C4-2B (cell line): Measurements from ENCODE around the gene SELENOF.

ENCODE experiments used
- H3K27ac ChIP-seq: fragments of 450-650 bp; 2 replicates; pipeline ENCODE4 v1.5.1; 2017
- CTCF ChIP-seq: fragments of 450-650 bp; conservative IDR thresholded peaks from 2 replicates; pipeline ENCODE4 v1.5.1; 2017; ENCODE audit warnings: mild to moderate bottlenecking
- ZFX ChIP-seq: fragments of 450-650 bp; IDR thresholded peaks from 2 replicates; pipeline ENCODE4 v1.6.1; 2017

SELENOF gene

GRCh38 chr1:86922445-86922844, 8.5 kb upstream of the SELENOF start:
- no peak for TF ChIP-seq CTCF
- no peak for TF ChIP-seq ZFX
- no peak overlapping the region for H3K27ac ChIP-seq

DNA sequence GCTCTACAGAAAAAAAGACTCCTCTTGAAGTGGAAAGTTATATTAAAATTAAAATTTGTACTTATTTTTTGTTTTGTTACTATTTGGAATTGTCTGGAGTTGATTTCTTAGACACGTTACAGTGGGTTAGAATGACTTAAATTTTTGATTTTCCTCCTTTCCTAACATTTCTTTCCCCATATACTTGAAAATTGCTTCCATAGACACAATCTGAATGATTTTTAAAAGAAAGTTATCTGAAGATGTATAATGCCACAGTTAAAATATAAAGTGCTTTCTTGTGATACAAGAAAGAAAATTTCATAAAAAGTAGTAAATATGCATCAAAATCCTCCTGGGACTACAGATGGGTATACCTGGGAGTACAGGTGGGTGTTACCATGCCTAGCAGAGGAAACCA, 2.8 kb upstream of the SELENOF start:
- TF ChIP-seq CTCF, result no peak
- TF ChIP-seq ZFX, result no peak
- no peak overlapping the region for H3K27ac ChIP-seq

DNA sequence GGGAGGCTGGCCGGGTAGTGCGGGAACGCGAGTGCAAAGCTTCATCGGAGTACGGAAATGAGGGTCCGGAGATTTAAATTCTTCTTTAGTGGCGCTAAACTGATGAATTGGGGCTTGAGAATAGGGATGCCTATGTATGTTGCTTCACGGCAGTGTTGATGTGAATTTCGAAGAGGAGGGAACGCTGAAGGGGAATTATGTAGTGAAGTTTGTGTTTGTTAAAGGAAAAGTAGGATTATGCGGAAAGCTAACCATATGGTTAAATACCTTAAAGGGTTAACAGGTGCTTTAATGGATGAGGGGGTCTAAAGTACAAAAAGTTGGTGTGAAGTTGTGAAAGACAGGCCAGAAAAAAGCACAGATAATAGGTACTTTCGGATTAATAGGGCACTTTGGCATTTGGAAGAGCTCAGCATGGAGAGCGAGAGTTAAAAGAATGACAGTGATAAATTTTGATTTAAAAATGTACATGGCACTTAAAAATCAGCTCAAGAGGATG, 1.9 kb upstream of the SELENOF start:
- no peak for TF ChIP-seq CTCF
- no peak for TF ChIP-seq ZFX
- H3K27ac ChIP-seq, result peak overlapping the region; percentile 87

DNA sequence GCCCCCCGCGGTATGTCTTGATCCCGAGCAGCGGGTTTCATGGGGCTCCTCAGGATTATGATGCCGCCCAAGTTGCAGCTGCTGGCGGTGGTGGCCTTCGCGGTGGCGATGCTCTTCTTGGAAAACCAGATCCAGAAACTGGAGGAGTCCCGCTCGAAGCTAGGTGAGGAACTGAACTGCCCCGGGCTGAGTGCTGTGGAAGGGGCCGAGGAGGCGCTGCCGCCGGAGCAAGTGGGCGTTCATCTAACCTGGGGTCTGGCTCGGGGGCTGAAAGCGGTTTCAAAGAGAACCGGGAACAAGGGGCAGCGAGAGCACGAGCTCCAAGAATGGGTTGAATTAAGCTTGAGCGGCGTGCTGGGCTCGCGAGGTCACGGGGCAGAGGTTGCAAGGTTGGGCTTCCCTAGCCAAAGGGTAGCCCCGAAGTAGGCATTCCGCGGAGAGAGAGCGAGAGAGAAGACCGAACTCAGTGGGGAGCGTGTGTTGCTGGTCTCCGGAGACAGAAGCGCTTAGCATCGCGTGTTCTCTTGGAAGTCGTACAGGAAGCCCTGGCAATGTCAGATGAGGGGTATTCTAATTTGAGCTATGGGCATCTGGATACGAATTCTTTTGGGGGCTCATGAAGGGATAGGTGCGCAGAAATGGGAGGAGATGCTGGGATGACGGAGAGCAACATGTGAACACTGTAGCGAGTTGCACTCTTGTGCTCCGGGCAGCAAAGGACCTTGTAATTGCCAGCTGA, 1.2 kb upstream of the SELENOF start:
- peak overlapping the region; percentile 87 for H3K27ac ChIP-seq
- TF ChIP-seq CTCF (no peak), ZFX (no peak)

DNA sequence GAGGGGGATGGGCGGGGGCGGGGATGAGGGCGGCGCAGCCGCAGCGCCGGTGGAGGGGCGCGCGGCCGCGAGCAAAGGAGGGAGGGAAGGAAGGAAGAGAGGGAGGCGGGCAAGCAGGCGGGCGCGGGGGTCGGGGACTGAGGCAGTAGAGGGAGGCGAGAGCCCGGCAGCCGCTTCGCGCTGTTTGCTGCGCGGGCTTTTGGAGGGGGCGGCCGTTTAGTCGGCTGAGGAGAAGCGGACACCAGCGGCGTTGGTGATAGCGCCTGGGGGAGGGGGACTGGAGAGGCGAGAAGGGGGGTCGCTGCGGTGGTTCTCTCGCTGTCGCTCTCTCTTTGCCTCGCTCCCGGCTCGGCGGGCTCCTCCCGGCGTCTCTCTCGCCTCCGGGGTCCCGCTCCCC, 673 bp upstream of the SELENOF start, which contains the start of gene HS2ST1:
HS2ST1 (plus strand) TSS at position 35 of the 397 bp plus-strand sequence.
- H3K27ac ChIP-seq, result peak within 1 kb of the TSS; percentile 87
- TF ChIP-seq CTCF (no peak), ZFX (no peak)

DNA sequence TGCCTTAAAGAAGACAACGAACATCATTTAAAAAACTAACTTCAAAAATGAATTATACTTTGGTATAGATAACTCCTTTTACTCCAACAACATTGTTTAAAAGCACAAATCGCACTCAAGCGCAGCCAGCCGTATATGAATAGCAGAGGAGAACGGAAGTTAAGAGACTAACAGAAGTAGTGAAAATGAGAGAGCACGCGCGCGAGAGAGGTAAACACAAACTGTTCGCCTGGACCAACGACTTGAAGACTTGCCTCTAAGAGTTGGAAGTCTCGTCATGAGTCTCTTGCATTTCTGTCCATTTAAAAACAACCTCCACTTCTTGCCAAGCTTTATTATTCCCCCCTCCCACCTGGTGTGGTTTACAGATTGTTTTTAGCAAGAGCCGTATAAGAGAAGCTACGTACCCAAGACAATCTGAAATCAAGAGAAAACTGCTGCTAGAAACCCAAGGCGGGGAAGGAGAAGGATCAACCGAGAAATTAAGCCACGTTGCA, 479 bp downstream of the SELENOF start:
- H3K27ac ChIP-seq, result peak overlapping the region; percentile 87
- TF ChIP-seq CTCF, result no peak
- no peak for TF ChIP-seq ZFX

GRCh38 chr1:86912281-86912900, 1.5 kb downstream of the SELENOF start:
- TF ChIP-seq CTCF, result no peak
- no peak for TF ChIP-seq ZFX
- no peak overlapping the region for H3K27ac ChIP-seq
